ENCODE data around the gene LGALSL. TPM values are rescaled to one million over a fixed set of nuclear protein-coding genes. Genes with fewer than 3 reads are reported as not detected.

The LGALSL gene
- total RNA-seq, 1 donor from 2014 or later, result 3.6 TPM

GRCh38 chr2:64470071-64470470 lies 16.1 kb downstream of the LGALSL start:
- DNase-seq (ENCODE audit: extremely low read depth, low read depth, low spot score), result no peak

- no peak for DNase-seq (ENCODE audit: extremely low read depth, low read depth, low spot score)
Observed at GRCh38 chr2:64470766-64471295, 16.9 kb downstream of the LGALSL start.

GRCh38 chr2:64471600-64471999 lies 17.6 kb downstream of the LGALSL start:
- no peak for DNase-seq (ENCODE audit: extremely low read depth, low read depth, low spot score)

GRCh38 chr2:64472881-64473280 lies 18.9 kb downstream of the LGALSL start:
- no peak for DNase-seq (ENCODE audit: extremely low read depth, low read depth, low spot score)

GRCh38 chr2:64474121-64474571 lies 20.2 kb downstream of the LGALSL start:
- DNase-seq (ENCODE audit: extremely low read depth, low read depth, low spot score), result no peak

GRCh38 chr2:64474636-64475035 lies 20.7 kb downstream of the LGALSL start:
- DNase-seq (ENCODE audit: extremely low read depth, low read depth, low spot score), result no peak

GRCh38 chr2:64477037-64477436 lies 23.1 kb downstream of the LGALSL start:
- DNase-seq (ENCODE audit: extremely low read depth, low read depth, low spot score), result no peak

GRCh38 chr2:64477979-64478378 lies 24.0 kb downstream of the LGALSL start:
- DNase-seq (ENCODE audit: extremely low read depth, low read depth, low spot score), result no peak

GRCh38 chr2:64478502-64479230 lies 24.7 kb downstream of the LGALSL start:
- DNase-seq (ENCODE audit: extremely low read depth, low read depth, low spot score), result no peak

- no peak for DNase-seq (ENCODE audit: extremely low read depth, low read depth, low spot score)
Observed at GRCh38 chr2:64479259-64480117, 25.5 kb downstream of the LGALSL start.

- no peak for DNase-seq (ENCODE audit: extremely low read depth, low read depth, low spot score)
Observed at GRCh38 chr2:64481665-64482064, 27.7 kb downstream of the LGALSL start.

GRCh38 chr2:64482243-64482642 lies 28.3 kb downstream of the LGALSL start:
- no peak for DNase-seq (ENCODE audit: extremely low read depth, low read depth, low spot score)

- no peak for DNase-seq (ENCODE audit: extremely low read depth, low read depth, low spot score)
Observed at GRCh38 chr2:64482765-64483504, 29.0 kb downstream of the LGALSL start.

- no peak for DNase-seq (ENCODE audit: extremely low read depth, low read depth, low spot score)
Observed at GRCh38 chr2:64485331-64485730, 31.4 kb downstream of the LGALSL start.

- no peak for DNase-seq (ENCODE audit: extremely low read depth, low read depth, low spot score)
Observed at GRCh38 chr2:64485961-64486360, 32.0 kb downstream of the LGALSL start.

- no peak for DNase-seq (ENCODE audit: extremely low read depth, low read depth, low spot score)
Observed at GRCh38 chr2:64487256-64488049, 33.5 kb downstream of the LGALSL start.

GRCh38 chr2:64488050-64488974 lies 34.4 kb downstream of the LGALSL start:
- DNase-seq (ENCODE audit: extremely low read depth, low read depth, low spot score), result no peak

- DNase-seq (ENCODE audit: extremely low read depth, low read depth, low spot score), result no peak
Observed at GRCh38 chr2:64489081-64489751, 35.3 kb downstream of the LGALSL start.

GRCh38 chr2:64491426-64491825 lies 37.5 kb downstream of the LGALSL start:
- no peak for DNase-seq (ENCODE audit: extremely low read depth, low read depth, low spot score)

All from glomerular endothelial cell (primary cell).